WTC11 (cell line): Measurements from ENCODE around the gene POU5F2. TPM values are rescaled to one million over a fixed set of nuclear protein-coding genes. Genes with fewer than 3 reads are reported as not detected.
A peak's percentile ranks its signal among the peaks of the same experiment; 100 is the strongest.

Experiments used
- ATAC-seq: fragments of 200-7000 bp; cut with Tn5 transposase; 2 replicates; pipeline ENCODE4 v1.10.0; 2021; ENCODE audit warnings: mild to moderate bottlenecking, moderate library complexity
- CTCF ChIA-PET: fragments of 300-600 bp; sonication (Branson Sonifier 250); formaldehyde crosslinking; loops from one replicate; lab custom pipeline; 2021; ENCODE audit warnings: antibody characterized with exemption; lab: Charles Lee
- POLR2A ChIA-PET: fragments of 350-600 bp; sonication (Branson Sonifier 250); formaldehyde crosslinking; loops from one replicate; lab custom pipeline; 2021; ENCODE audit warnings: antibody characterized with exemption; lab: Charles Lee
- DNase-seq: peaks from one replicate; pipeline ENCODE4 v3.0.0; 2021; ENCODE audit warnings: low spot score
- H3K27ac Mint-ChIP-seq: 2 replicates; pipeline ENCODE4 v1.8.0; 2021; ENCODE audit warnings: mixed read lengths
- H3K27me3 Mint-ChIP-seq: 2 replicates; pipeline ENCODE4 v1.8.0; 2021; ENCODE audit warnings: low read depth, mild to moderate bottlenecking, moderate library complexity, mixed read lengths
- H3K36me3 Mint-ChIP-seq: 2 replicates; pipeline ENCODE4 v1.8.0; 2021; ENCODE audit warnings: mixed read lengths
- H3K4me1 Mint-ChIP-seq: 2 replicates; pipeline ENCODE4 v1.8.0; 2022; ENCODE audit warnings: mixed read lengths
- H3K4me3 Mint-ChIP-seq: 2 replicates; pipeline ENCODE4 v1.8.0; 2021; ENCODE audit warnings: mild to moderate bottlenecking, moderate library complexity, mixed read lengths
- H3K9me3 Mint-ChIP-seq: 2 replicates; pipeline ENCODE4 v1.8.0; 2021; ENCODE audit warnings: mixed read lengths
- AR ChIP-seq: fragments of 250-450 bp; sonication (Bioruptor Pico); IDR thresholded peaks from 2 replicates; pipeline ENCODE4 v1.9.0; 2021; ENCODE audit warnings: mild to moderate bottlenecking
- FOXP1 ChIP-seq: sonication (generic); formaldehyde crosslinking; IDR thresholded peaks from 2 replicates; pipeline ENCODE4 v1.8.0; 2022; ENCODE audit warnings: missing genetic modification reagents, mild to moderate bottlenecking, moderate library complexity, borderline replicate concordance
- IRF2 ChIP-seq: sonication (generic); formaldehyde crosslinking; IDR thresholded peaks from 2 replicates; pipeline ENCODE4 v1.8.0; 2022; ENCODE audit warnings: low read depth, missing genetic modification reagents, borderline replicate concordance
- MYBL2 ChIP-seq: sonication (generic); formaldehyde crosslinking; IDR thresholded peaks from 2 replicates; pipeline ENCODE4 v1.8.1; 2023; ENCODE audit warnings: mild to moderate bottlenecking, moderate library complexity, missing genetic modification reagents
- NFYB ChIP-seq: sonication (generic); formaldehyde crosslinking; conservative IDR thresholded peaks from 2 replicates; pipeline ENCODE4 v1.8.0; 2022; ENCODE audit warnings: low read depth, missing genetic modification reagents
- NR1H2 ChIP-seq: sonication (generic); formaldehyde crosslinking; IDR thresholded peaks from 2 replicates; pipeline ENCODE4 v1.9.0; 2021; ENCODE audit warnings: mild to moderate bottlenecking, moderate library complexity, missing genetic modification reagents
- RELA ChIP-seq: sonication (generic); formaldehyde crosslinking; IDR thresholded peaks from 2 replicates; pipeline ENCODE4 v1.8.1; 2022; ENCODE audit warnings: missing genetic modification reagents, mild to moderate bottlenecking, borderline replicate concordance
- ZMAT4 ChIP-seq: fragments of 250-450 bp; sonication (Bioruptor Pico); IDR thresholded peaks from 2 replicates; pipeline ENCODE4 v1.9.0; 2021; ENCODE audit warnings: mild to moderate bottlenecking
- ZNF263 ChIP-seq: sonication (generic); formaldehyde crosslinking; IDR thresholded peaks from 2 replicates; pipeline ENCODE4 v1.8.1; 2022; ENCODE audit warnings: low read depth, mild to moderate bottlenecking, moderate library complexity, missing genetic modification reagents
- ZNF396 ChIP-seq: fragments of 250-450 bp; sonication (Bioruptor Pico); IDR thresholded peaks from 2 replicates; pipeline ENCODE4 v1.8.0; 2021; ENCODE audit warnings: mild to moderate bottlenecking, moderate library complexity, borderline replicate concordance
- ZNF416 ChIP-seq: fragments of 250-450 bp; sonication (Bioruptor Pico); IDR thresholded peaks from 2 replicates; pipeline ENCODE4 v1.9.0; 2021; ENCODE audit warnings: mild to moderate bottlenecking, inconsistent platforms
- ZNF671 ChIP-seq: fragments of 250-450 bp; sonication (Bioruptor Pico); IDR thresholded peaks from 2 replicates; pipeline ENCODE4 v1.8.0; 2021; ENCODE audit warnings: mild to moderate bottlenecking
- total RNA-seq: library from RNA; stranded (reverse); gene quantifications from 3 replicates; pipeline ENCODE4 v1.2.3, GENCODE V29; 2021
- TF ChIP-seq, protein P1 (sequence below): fragments of 250-450 bp; sonication (Bioruptor Pico); IDR thresholded peaks from 2 replicates; pipeline ENCODE4 v1.9.0; 2021; ENCODE audit warnings: moderate library complexity, mild to moderate bottlenecking, inconsistent platforms, borderline replicate concordance
- TF ChIP-seq, protein P2 (sequence below): sonication (generic); formaldehyde crosslinking; IDR thresholded peaks from 2 replicates; pipeline ENCODE4 v1.8.1; 2023; ENCODE audit warnings: mild to moderate bottlenecking, missing genetic modification reagents, moderate library complexity
- TF ChIP-seq, protein P3 (sequence below): sonication (generic); formaldehyde crosslinking; IDR thresholded peaks from 2 replicates; pipeline ENCODE4 v1.8.1; 2023; ENCODE audit warnings: mild to moderate bottlenecking, missing genetic modification reagents
- TF ChIP-seq, protein P4 (sequence below): sonication (generic); formaldehyde crosslinking; IDR thresholded peaks from 2 replicates; pipeline ENCODE4 v1.8.1; 2023; ENCODE audit warnings: mild to moderate bottlenecking, moderate library complexity, missing genetic modification reagents
- TF ChIP-seq, protein P5 (sequence below): sonication (generic); formaldehyde crosslinking; IDR thresholded peaks from 2 replicates; pipeline ENCODE4 v1.8.1; 2022; ENCODE audit warnings: missing genetic modification reagents, borderline replicate concordance

The POU5F2 gene
- total RNA-seq, 1 experiment from 2014 or later = 0.13 TPM

- no peak for DNase-seq
- Mint-ChIP-seq H3K27me3 (no peaks in the 10 kb centered on the region), H3K4me1 (peaks cover 31% of the 10 kb centered on the region), H3K9me3 (no peaks in the 10 kb centered on the region), H3K4me3 (no peak overlapping the region)
- CTCF ChIA-PET = no interaction called here
- POLR2A ChIA-PET = no interaction called here
- TF ChIP-seq, protein P1, sequence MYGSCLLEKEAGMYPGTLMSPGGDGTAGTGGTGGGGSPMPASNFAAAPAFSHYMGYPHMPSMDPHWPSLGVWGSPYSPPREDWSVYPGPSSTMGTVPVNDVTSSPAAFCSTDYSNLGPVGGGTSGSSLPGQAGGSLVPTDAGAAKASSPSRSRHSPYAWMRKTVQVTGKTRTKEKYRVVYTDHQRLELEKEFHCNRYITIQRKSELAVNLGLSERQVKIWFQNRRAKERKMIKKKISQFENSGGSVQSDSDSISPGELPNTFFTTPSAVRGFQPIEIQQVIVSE (CRISPR knock-in tag) = no peak
- TF ChIP-seq, protein P2, sequence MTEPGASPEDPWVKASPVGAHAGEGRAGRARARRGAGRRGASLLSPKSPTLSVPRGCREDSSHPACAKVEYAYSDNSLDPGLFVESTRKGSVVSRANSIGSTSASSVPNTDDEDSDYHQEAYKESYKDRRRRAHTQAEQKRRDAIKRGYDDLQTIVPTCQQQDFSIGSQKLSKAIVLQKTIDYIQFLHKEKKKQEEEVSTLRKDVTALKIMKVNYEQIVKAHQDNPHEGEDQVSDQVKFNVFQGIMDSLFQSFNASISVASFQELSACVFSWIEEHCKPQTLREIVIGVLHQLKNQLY = no peak
- TF ChIP-seq ZMAT4 = no peak
- TF ChIP-seq ZNF396 (CRISPR knock-in tag) = no peak
- TF ChIP-seq NFYB (CRISPR knock-in tag) = no peak
- no peak for TF ChIP-seq FOXP1 (CRISPR knock-in tag)
- no peak for TF ChIP-seq ZNF671 (CRISPR knock-in tag)
- TF ChIP-seq MYBL2 (CRISPR knock-in tag) = no peak
- TF ChIP-seq, protein P3, sequence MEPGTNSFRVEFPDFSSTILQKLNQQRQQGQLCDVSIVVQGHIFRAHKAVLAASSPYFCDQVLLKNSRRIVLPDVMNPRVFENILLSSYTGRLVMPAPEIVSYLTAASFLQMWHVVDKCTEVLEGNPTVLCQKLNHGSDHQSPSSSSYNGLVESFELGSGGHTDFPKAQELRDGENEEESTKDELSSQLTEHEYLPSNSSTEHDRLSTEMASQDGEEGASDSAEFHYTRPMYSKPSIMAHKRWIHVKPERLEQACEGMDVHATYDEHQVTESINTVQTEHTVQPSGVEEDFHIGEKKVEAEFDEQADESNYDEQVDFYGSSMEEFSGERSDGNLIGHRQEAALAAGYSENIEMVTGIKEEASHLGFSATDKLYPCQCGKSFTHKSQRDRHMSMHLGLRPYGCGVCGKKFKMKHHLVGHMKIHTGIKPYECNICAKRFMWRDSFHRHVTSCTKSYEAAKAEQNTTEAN (CRISPR knock-in tag) = no peak
- no peak for TF ChIP-seq NR1H2
- no peak for TF ChIP-seq AR
- TF ChIP-seq ZNF263 (CRISPR knock-in tag) = no peak
- no peak for TF ChIP-seq RELA (CRISPR knock-in tag)
- TF ChIP-seq, protein P4, sequence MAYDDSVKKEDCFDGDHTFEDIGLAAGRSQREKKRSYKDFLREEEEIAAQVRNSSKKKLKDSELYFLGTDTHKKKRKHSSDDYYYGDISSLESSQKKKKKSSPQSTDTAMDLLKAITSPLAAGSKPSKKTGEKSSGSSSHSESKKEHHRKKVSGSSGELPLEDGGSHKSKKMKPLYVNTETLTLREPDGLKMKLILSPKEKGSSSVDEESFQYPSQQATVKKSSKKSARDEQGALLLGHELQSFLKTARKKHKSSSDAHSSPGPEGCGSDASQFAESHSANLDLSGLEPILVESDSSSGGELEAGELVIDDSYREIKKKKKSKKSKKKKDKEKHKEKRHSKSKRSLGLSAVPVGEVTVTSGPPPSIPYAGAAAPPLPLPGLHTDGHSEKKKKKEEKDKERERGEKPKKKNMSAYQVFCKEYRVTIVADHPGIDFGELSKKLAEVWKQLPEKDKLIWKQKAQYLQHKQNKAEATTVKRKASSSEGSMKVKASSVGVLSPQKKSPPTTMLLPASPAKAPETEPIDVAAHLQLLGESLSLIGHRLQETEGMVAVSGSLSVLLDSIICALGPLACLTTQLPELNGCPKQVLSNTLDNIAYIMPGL (CRISPR knock-in tag) = no peak
- TF ChIP-seq, protein P5, sequence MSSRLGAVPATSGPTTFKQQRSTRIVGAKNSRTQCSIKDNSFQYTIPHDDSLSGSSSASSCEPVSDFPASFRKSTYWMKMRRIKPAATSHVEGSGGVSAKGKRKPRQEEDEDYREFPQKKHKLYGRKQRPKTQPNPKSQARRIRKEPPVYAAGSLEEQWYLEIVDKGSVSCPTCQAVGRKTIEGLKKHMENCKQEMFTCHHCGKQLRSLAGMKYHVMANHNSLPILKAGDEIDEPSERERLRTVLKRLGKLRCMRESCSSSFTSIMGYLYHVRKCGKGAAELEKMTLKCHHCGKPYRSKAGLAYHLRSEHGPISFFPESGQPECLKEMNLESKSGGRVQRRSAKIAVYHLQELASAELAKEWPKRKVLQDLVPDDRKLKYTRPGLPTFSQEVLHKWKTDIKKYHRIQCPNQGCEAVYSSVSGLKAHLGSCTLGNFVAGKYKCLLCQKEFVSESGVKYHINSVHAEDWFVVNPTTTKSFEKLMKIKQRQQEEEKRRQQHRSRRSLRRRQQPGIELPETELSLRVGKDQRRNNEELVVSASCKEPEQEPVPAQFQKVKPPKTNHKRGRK (CRISPR knock-in tag) = no peak
- no peak for TF ChIP-seq IRF2 (CRISPR knock-in tag)
- TF ChIP-seq ZNF416 (CRISPR knock-in tag) = no peak
- TF ChIP-seq, all 79 proteins: peak for 0
- ATAC-seq = peak; percentile 47
- Mint-ChIP-seq H3K27ac (no peak overlapping the region), H3K36me3 (no peaks in the 10 kb centered on the region)
Observed at GRCh38 chr5:93723005-93723404, 18.4 kb downstream of the POU5F2 start.
